ENCODE data around the gene REPIN1. TPM values are rescaled to one million over a fixed set of nuclear protein-coding genes. Genes with fewer than 3 reads are reported as not detected.

The REPIN1 gene
- total and polyA plus RNA-seq, 9 of the 15 experiments (the other 6 are each of a cell fraction or from before 2014, with no cell fraction given) = 8.1 to 283 (median 94.3) TPM

DNA sequence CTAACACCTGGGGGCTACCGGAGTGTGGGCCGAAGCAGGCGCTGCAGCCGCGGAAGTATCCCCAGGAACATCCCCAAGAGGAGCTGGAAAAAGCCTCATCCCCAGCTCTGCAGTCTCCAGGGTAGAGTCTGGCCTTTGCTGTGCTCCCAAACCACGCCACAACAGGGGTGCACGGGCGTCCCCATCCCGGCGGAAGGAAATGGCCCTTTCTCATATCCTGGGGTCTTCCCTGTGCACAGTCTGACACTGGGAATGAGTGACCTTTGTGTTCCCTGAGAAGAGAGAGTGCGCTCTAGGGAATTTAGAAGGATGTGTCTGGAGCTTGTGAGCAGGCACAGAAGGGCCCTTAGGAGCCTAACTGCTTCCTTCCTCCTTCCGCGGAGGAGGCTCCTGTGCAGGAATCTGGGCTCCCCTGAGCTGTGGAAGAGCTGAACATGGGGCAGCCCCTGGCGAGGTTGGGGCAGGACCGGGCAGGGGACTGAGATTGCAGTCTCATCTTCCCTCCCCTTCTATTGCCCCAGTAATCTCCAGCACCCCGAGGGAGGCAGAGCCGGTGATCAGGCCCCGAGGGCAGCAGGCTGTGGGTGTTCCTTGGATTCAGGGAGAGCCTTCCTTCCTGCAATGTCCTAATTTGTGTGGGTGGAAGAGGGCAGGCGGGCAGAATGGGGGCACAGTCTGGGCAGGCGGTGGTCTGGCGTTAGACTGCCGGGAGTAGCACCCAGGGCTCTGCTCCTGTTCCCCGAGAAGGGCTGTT is 1.3 kb downstream of the REPIN1 start (continued):
- TF ChIP-seq KAT7 (CRISPR knock-in tag; IDR thresholded peaks at IDR 0.05; ENCODE audit: borderline replicate concordance) (0 out of 2 replicates have a peak, but pooled peaks have one; percentile 9), ZNF239 (CRISPR knock-in tag; IDR thresholded peaks at IDR 0.05) (no peak), ZNF436 (CRISPR knock-in tag; IDR thresholded peaks at IDR 0.05) (no peak), TEAD1 (CRISPR knock-in tag; IDR thresholded peaks at IDR 0.05) (peak in 1 of 2 experiments; percentile 57; a peak in 1 of 4 replicates), SRSF1 (IDR thresholded peaks at IDR 0.05; ENCODE audit: low read depth, low read length) (no peak), NFE2 (IDR thresholded peaks at IDR 0.05; ENCODE audit: low read depth) (no peak), GATAD2A (IDR thresholded peaks at IDR 0.05) (no peak), SRSF9 (IDR thresholded peaks at IDR 0.05; ENCODE audit: borderline replicate concordance, low read depth, low read length) (no peak), XRCC4 (IDR thresholded peaks at IDR 0.05; ENCODE audit: extremely low read depth, insufficient read depth, insufficient read length) (no peak), NELFE (IDR thresholded peaks at IDR 0.05; ENCODE audit: insufficient read depth, insufficient read length) (no peak), HMG20B (CRISPR knock-in tag; IDR thresholded peaks at IDR 0.05) (no peak), POLR2B (IDR thresholded peaks at IDR 0.05; ENCODE audit: low read depth, partially characterized antibody) (no peak), NUFIP1 (IDR thresholded peaks at IDR 0.05; ENCODE audit: partially characterized antibody) (no peak), ZNF311 (CRISPR knock-in tag; IDR thresholded peaks at IDR 0.05) (no peak), TOE1 (IDR thresholded peaks at IDR 0.05; ENCODE audit: borderline replicate concordance) (0 out of 2 replicates have a peak, but pooled peaks have one; percentile 4), TOE1 (CRISPR knock-in tag; IDR thresholded peaks at IDR 0.05; ENCODE audit: borderline replicate concordance, low read depth) (peak; percentile 45), POLR2H (tag; IDR thresholded peaks at IDR 0.05; ENCODE audit: low read depth) (no peak), ZNF277 (CRISPR knock-in tag; IDR thresholded peaks at IDR 0.05; ENCODE audit: borderline replicate concordance) (peak; percentile 6; the same call in 1 of the 2 replicates), ZNF668 (CRISPR knock-in tag; IDR thresholded peaks at IDR 0.05) (no peak), TCF3 (CRISPR knock-in tag; IDR thresholded peaks at IDR 0.05) (no peak), GATA2 (CRISPR knock-in tag; IDR thresholded peaks at IDR 0.05) (no peak), TAF9B (IDR thresholded peaks at IDR 0.05; ENCODE audit: partially characterized antibody) (no peak)
- TF ChIP-seq, protein P1, sequence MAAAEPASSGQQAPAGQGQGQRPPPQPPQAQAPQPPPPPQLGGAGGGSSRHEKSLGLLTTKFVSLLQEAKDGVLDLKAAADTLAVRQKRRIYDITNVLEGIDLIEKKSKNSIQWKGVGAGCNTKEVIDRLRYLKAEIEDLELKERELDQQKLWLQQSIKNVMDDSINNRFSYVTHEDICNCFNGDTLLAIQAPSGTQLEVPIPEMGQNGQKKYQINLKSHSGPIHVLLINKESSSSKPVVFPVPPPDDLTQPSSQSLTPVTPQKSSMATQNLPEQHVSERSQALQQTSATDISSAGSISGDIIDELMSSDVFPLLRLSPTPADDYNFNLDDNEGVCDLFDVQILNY (CRISPR knock-in tag; IDR thresholded peaks at IDR 0.05) = peak; percentile 63; the same call in 1 of the 2 replicates
- TF ChIP-seq, protein P2, sequence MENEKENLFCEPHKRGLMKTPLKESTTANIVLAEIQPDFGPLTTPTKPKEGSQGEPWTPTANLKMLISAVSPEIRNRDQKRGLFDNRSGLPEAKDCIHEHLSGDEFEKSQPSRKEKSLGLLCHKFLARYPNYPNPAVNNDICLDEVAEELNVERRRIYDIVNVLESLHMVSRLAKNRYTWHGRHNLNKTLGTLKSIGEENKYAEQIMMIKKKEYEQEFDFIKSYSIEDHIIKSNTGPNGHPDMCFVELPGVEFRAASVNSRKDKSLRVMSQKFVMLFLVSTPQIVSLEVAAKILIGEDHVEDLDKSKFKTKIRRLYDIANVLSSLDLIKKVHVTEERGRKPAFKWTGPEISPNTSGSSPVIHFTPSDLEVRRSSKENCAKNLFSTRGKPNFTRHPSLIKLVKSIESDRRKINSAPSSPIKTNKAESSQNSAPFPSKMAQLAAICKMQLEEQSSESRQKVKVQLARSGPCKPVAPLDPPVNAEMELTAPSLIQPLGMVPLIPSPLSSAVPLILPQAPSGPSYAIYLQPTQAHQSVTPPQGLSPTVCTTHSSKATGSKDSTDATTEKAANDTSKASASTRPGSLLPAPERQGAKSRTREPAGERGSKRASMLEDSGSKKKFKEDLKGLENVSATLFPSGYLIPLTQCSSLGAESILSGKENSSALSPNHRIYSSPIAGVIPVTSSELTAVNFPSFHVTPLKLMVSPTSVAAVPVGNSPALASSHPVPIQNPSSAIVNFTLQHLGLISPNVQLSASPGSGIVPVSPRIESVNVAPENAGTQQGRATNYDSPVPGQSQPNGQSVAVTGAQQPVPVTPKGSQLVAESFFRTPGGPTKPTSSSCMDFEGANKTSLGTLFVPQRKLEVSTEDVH (IDR thresholded peaks at IDR 0.05; ENCODE audit: low read depth, partially characterized antibody) = no peak

Data from K562 (cell line).